CD4-positive, alpha-beta T cell treated with Interleukin-6 at 100 ng/mL for 8 hours (primary cell): ENCODE results near the gene MYO9A.
"Not testable (repeated sequence)": the region's sequence is repeated elsewhere in the genome, so short reads cannot be mapped to it uniquely, and the experiment has no call there.

Experiments
- DNase-seq: peaks from one replicate; pipeline ENCODE4 v3.0.0-alpha.2; 2020; ENCODE audit warnings: mixed read lengths, low spot score

MYO9A gene

GRCh38 chr15:71874245-71874644, 243.7 kb downstream of the MYO9A start:
- no peak for DNase-seq

GRCh38 chr15:71858232-71858631, 259.7 kb downstream of the MYO9A start:
- not testable (repeated sequence) for DNase-seq

- DNase-seq: no peak
Measured at GRCh38 chr15:71853543-71853942, 264.4 kb downstream of the MYO9A start.

- DNase-seq: no peak
Measured at GRCh38 chr15:71844916-71845315, 273.0 kb downstream of the MYO9A start.

- DNase-seq: no peak
Measured at GRCh38 chr15:71841563-71841962, 276.4 kb downstream of the MYO9A start.

GRCh38 chr15:71830981-71831380, 287.0 kb downstream of the MYO9A start:
- DNase-seq: no peak

- DNase-seq: no peak
Measured at GRCh38 chr15:71826196-71826595, 291.8 kb downstream of the MYO9A start.

- no peak for DNase-seq
Measured at GRCh38 chr15:71825021-71825730, 292.8 kb downstream of the MYO9A start.

GRCh38 chr15:71823801-71824200, 294.1 kb downstream of the MYO9A start:
- DNase-seq: no peak

- no peak for DNase-seq
Measured at GRCh38 chr15:71822890-71823630, 294.9 kb downstream of the MYO9A start.

GRCh38 chr15:71821547-71822129, 296.3 kb downstream of the MYO9A start:
- DNase-seq: no peak

GRCh38 chr15:71820127-71820526, 297.8 kb downstream of the MYO9A start:
- DNase-seq: no peak

- DNase-seq: no peak
Measured at GRCh38 chr15:71817351-71817750, 300.6 kb downstream of the MYO9A start.

- DNase-seq: no peak
Measured at GRCh38 chr15:71815301-71815700, 302.6 kb downstream of the MYO9A start.

- DNase-seq: no peak
Measured at GRCh38 chr15:71813723-71814470, 304.1 kb downstream of the MYO9A start.

GRCh38 chr15:71812966-71813722, 304.8 kb downstream of the MYO9A start:
- no peak for DNase-seq

- DNase-seq: no peak
Measured at GRCh38 chr15:71811752-71812735, 305.9 kb downstream of the MYO9A start.

- no peak for DNase-seq
Measured at GRCh38 chr15:71811036-71811736, 306.8 kb downstream of the MYO9A start.

GRCh38 chr15:71810256-71811035, 307.5 kb downstream of the MYO9A start, which contains the start of gene NR2E3:
Gene NR2E3, plus strand, starts transcription at chr15:71810554. Its CDS starts 190 bp downstream, at chr15:71810744.
- DNase-seq: no peak
